Measurements from ENCODE around the gene SPATA33. TPM values are rescaled to one million over a fixed set of nuclear protein-coding genes. Genes with fewer than 3 reads are reported as not detected.
A peak's percentile ranks its signal among the peaks of the same experiment; 100 is the strongest.

SPATA33 gene
- total RNA-seq, 1 experiment from 2014 or later = 17.4 TPM

DNA sequence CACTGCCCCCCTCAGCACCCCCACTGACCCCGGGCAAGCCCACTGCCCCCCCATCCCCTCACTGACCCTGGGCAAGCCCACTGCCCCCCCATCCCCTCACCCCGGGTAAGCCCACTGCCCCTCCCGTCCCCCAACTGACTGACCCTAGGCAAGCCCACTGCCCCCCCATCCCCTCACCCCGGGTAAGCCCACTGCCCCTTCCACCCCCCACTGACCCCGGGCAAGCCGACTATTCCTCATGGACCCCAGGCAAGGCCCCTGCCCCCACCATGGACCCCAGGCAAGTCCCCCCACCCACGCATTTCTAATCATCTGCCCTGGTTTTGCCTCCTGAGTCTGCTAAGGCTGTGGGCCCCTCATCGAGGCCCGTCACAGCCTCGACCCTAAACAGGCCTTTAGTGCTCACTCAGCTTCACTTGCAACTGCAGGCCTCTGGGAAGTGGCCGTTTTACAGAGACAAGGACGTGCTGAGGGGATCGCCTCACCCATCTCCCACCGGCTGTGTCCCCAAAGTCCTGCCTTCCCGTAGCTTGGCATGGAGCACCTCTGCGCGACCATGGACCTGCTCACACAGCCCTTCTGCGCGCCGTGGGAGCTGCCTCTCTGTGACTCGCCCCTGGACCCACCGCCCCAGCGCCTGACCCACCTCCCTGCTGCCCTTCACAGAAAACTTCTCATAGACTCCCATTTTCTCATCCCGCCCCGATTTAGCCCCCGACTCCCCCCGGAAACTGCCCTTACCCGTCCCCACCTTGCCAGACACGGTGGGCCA lies 59.5 kb downstream of the SPATA33 start:
- H4K8ac ChIP-seq (replicated peaks; ENCODE audit: insufficient read length, low read depth, low read length) = no peak overlapping the region
- Mint-ChIP-seq H3K36me3 (ENCODE audit: insufficient read depth in 1 of 3, low read depth in 3 of 3) (peaks cover 25 to 47% (median 33%) of the 10 kb centered on the region in 3 experiments; a peak in 6 of 7 replicates), H3K9me3 (no peaks in the 10 kb centered on the region; a peak in 1 of 5 replicates), H3K27ac (no peak overlapping the region), H3K27me3 (ENCODE audit: low read depth) (peaks cover 48% of the 10 kb centered on the region), H3K4me3 (peak overlapping the region in 1 of 2 experiments; percentile 44; a peak in 1 of 5 replicates), H3K4me1 (peaks cover 7 to 10% of the 10 kb centered on the region in 2 experiments)
- H3K18ac ChIP-seq (ENCODE audit: insufficient read length, low read depth, low read length) = no peak overlapping the region
- H3K56ac ChIP-seq (ENCODE audit: insufficient read length, low read depth, low read length) = no peak overlapping the region
- H3K14ac ChIP-seq (ENCODE audit: insufficient read depth, low read length) = no peak overlapping the region
- no peak overlapping the region for H3K4ac ChIP-seq (ENCODE audit: low read depth, low read length)
- H2BK20ac ChIP-seq (ENCODE audit: low read depth, low read length, poor library complexity, severe bottlenecking) = no peak overlapping the region
- H3K79me1 ChIP-seq (ENCODE audit: insufficient read depth, low read depth, low read length, poor library complexity, severe bottlenecking) = no peaks in the 10 kb centered on the region
- H2BK12ac ChIP-seq (ENCODE audit: insufficient read length, low read depth, low read length) = no peak overlapping the region
- H2AFZ ChIP-seq (ENCODE audit: low read length) = no peak overlapping the region
- no peak overlapping the region for H2BK5ac ChIP-seq (ENCODE audit: insufficient read length, low read length)
- H3K27me3 ChIP-seq (ENCODE audit: insufficient read depth, low read length) = peaks cover 2% of the 10 kb centered on the region; the same call in 1 of the 2 replicates
- H3K27ac ChIP-seq (ENCODE audit: insufficient read length, low read depth, low read length) = no peak overlapping the region
- no peak overlapping the region for H2AK5ac ChIP-seq (ENCODE audit: insufficient read length, low read length)
- H3K9me3 ChIP-seq (ENCODE audit: control insufficient read depth, low read depth, low read length) = no peaks in the 10 kb centered on the region
- TF ChIP-seq, protein P1, sequence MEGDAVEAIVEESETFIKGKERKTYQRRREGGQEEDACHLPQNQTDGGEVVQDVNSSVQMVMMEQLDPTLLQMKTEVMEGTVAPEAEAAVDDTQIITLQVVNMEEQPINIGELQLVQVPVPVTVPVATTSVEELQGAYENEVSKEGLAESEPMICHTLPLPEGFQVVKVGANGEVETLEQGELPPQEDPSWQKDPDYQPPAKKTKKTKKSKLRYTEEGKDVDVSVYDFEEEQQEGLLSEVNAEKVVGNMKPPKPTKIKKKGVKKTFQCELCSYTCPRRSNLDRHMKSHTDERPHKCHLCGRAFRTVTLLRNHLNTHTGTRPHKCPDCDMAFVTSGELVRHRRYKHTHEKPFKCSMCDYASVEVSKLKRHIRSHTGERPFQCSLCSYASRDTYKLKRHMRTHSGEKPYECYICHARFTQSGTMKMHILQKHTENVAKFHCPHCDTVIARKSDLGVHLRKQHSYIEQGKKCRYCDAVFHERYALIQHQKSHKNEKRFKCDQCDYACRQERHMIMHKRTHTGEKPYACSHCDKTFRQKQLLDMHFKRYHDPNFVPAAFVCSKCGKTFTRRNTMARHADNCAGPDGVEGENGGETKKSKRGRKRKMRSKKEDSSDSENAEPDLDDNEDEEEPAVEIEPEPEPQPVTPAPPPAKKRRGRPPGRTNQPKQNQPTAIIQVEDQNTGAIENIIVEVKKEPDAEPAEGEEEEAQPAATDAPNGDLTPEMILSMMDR (conservative IDR thresholded peaks at IDR 0.05) = no peak
- no peak overlapping the region for H3K9ac ChIP-seq (ENCODE audit: extremely low read depth, insufficient read length, low read length)
- no CpG with 5 or more reads among the region's 29 CpGs for WGBS (ENCODE audit: extremely low coverage, insufficient read length, low lambda C conversion rate)
- H4K91ac ChIP-seq (ENCODE audit: insufficient read length, low read depth, low read length) = no peak overlapping the region
- H3K23ac ChIP-seq (ENCODE audit: insufficient read length, low read depth, low read length) = no peak overlapping the region
- no peak for DNase-seq
- H3K23me2 ChIP-seq (ENCODE audit: insufficient read length, low read depth, low read length, poor library complexity, severe bottlenecking) = peaks cover 18% of the 10 kb centered on the region
- H2BK120ac ChIP-seq (ENCODE audit: low read depth, low read length, poor library complexity, severe bottlenecking) = no peak overlapping the region
- H3T11ph ChIP-seq (ENCODE audit: low read length) = no peak overlapping the region
- H2BK15ac ChIP-seq (ENCODE audit: low read depth, low read length) = no peak overlapping the region
- H3K4me2 ChIP-seq (ENCODE audit: insufficient read depth, insufficient read length, low read length) = no peak overlapping the region
- H4K20me1 ChIP-seq (ENCODE audit: control insufficient read depth, insufficient read depth, insufficient read length) = no peaks in the 10 kb centered on the region
- H4K5ac ChIP-seq (ENCODE audit: insufficient read length, low read depth, low read length) = no peak overlapping the region
- no peaks in the 10 kb centered on the region for H3K4me1 ChIP-seq (ENCODE audit: insufficient read depth, low read length)
- H3K79me2 ChIP-seq (ENCODE audit: insufficient read depth, low read length) = no peaks in the 10 kb centered on the region
